ENCODE measurements around the gene MED27. TPM values are rescaled to one million over a fixed set of nuclear protein-coding genes. Genes with fewer than 3 reads are reported as not detected.

Gene MED27
- total and polyA plus RNA-seq, 9 of the 15 experiments (the other 6 are each of a cell fraction or from before 2014, with no cell fraction given): 24.4 to 91.0 (median 36.1) TPM

GRCh38 chr9:132079391-132080091 is at the start of gene MED27 (continued):
- TF ChIP-seq, protein P1, sequence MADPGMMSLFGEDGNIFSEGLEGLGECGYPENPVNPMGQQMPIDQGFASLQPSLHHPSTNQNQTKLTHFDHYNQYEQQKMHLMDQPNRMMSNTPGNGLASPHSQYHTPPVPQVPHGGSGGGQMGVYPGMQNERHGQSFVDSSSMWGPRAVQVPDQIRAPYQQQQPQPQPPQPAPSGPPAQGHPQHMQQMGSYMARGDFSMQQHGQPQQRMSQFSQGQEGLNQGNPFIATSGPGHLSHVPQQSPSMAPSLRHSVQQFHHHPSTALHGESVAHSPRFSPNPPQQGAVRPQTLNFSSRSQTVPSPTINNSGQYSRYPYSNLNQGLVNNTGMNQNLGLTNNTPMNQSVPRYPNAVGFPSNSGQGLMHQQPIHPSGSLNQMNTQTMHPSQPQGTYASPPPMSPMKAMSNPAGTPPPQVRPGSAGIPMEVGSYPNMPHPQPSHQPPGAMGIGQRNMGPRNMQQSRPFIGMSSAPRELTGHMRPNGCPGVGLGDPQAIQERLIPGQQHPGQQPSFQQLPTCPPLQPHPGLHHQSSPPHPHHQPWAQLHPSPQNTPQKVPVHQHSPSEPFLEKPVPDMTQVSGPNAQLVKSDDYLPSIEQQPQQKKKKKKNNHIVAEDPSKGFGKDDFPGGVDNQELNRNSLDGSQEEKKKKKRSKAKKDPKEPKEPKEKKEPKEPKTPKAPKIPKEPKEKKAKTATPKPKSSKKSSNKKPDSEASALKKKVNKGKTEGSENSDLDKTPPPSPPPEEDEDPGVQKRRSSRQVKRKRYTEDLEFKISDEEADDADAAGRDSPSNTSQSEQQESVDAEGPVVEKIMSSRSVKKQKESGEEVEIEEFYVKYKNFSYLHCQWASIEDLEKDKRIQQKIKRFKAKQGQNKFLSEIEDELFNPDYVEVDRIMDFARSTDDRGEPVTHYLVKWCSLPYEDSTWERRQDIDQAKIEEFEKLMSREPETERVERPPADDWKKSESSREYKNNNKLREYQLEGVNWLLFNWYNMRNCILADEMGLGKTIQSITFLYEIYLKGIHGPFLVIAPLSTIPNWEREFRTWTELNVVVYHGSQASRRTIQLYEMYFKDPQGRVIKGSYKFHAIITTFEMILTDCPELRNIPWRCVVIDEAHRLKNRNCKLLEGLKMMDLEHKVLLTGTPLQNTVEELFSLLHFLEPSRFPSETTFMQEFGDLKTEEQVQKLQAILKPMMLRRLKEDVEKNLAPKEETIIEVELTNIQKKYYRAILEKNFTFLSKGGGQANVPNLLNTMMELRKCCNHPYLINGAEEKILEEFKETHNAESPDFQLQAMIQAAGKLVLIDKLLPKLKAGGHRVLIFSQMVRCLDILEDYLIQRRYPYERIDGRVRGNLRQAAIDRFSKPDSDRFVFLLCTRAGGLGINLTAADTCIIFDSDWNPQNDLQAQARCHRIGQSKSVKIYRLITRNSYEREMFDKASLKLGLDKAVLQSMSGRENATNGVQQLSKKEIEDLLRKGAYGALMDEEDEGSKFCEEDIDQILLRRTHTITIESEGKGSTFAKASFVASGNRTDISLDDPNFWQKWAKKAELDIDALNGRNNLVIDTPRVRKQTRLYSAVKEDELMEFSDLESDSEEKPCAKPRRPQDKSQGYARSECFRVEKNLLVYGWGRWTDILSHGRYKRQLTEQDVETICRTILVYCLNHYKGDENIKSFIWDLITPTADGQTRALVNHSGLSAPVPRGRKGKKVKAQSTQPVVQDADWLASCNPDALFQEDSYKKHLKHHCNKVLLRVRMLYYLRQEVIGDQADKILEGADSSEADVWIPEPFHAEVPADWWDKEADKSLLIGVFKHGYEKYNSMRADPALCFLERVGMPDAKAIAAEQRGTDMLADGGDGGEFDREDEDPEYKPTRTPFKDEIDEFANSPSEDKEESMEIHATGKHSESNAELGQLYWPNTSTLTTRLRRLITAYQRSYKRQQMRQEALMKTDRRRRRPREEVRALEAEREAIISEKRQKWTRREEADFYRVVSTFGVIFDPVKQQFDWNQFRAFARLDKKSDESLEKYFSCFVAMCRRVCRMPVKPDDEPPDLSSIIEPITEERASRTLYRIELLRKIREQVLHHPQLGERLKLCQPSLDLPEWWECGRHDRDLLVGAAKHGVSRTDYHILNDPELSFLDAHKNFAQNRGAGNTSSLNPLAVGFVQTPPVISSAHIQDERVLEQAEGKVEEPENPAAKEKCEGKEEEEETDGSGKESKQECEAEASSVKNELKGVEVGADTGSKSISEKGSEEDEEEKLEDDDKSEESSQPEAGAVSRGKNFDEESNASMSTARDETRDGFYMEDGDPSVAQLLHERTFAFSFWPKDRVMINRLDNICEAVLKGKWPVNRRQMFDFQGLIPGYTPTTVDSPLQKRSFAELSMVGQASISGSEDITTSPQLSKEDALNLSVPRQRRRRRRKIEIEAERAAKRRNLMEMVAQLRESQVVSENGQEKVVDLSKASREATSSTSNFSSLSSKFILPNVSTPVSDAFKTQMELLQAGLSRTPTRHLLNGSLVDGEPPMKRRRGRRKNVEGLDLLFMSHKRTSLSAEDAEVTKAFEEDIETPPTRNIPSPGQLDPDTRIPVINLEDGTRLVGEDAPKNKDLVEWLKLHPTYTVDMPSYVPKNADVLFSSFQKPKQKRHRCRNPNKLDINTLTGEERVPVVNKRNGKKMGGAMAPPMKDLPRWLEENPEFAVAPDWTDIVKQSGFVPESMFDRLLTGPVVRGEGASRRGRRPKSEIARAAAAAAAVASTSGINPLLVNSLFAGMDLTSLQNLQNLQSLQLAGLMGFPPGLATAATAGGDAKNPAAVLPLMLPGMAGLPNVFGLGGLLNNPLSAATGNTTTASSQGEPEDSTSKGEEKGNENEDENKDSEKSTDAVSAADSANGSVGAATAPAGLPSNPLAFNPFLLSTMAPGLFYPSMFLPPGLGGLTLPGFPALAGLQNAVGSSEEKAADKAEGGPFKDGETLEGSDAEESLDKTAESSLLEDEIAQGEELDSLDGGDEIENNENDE (IDR thresholded peaks at IDR 0.05; ENCODE audit: low read depth, low read length): no peak
- TF ChIP-seq STAT5B (CRISPR knock-in tag; IDR thresholded peaks at IDR 0.05) (no peak), ATF4 (CRISPR knock-in tag; IDR thresholded peaks at IDR 0.05) (no peak), HEY1 (CRISPR knock-in tag; IDR thresholded peaks at IDR 0.05; ENCODE audit: borderline replicate concordance) (no peak), SNIP1 (IDR thresholded peaks at IDR 0.05; ENCODE audit: low read depth) (no peak), POLR2G (IDR thresholded peaks at IDR 0.05; ENCODE audit: low read depth, low read length) (peak; percentile 79), TRIM24 (IDR thresholded peaks at IDR 0.05) (no peak), CREB3 (tag; conservative IDR thresholded peaks at IDR 0.05; ENCODE audit: low read depth) (no peak; the same call in 1 of the 2 replicates), EP400 (IDR thresholded peaks at IDR 0.05) (peak; percentile 41; the same call in 1 of the 2 replicates), XRCC4 (IDR thresholded peaks at IDR 0.05; ENCODE audit: extremely low read depth, insufficient read depth, insufficient read length) (no peak)
- TF ChIP-seq, protein P2, sequence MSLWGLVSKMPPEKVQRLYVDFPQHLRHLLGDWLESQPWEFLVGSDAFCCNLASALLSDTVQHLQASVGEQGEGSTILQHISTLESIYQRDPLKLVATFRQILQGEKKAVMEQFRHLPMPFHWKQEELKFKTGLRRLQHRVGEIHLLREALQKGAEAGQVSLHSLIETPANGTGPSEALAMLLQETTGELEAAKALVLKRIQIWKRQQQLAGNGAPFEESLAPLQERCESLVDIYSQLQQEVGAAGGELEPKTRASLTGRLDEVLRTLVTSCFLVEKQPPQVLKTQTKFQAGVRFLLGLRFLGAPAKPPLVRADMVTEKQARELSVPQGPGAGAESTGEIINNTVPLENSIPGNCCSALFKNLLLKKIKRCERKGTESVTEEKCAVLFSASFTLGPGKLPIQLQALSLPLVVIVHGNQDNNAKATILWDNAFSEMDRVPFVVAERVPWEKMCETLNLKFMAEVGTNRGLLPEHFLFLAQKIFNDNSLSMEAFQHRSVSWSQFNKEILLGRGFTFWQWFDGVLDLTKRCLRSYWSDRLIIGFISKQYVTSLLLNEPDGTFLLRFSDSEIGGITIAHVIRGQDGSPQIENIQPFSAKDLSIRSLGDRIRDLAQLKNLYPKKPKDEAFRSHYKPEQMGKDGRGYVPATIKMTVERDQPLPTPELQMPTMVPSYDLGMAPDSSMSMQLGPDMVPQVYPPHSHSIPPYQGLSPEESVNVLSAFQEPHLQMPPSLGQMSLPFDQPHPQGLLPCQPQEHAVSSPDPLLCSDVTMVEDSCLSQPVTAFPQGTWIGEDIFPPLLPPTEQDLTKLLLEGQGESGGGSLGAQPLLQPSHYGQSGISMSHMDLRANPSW (CRISPR knock-in tag; IDR thresholded peaks at IDR 0.05): no peak

Data from K562 (cell line).